GM19351 (cell line): ENCODE measurements around the gene BTBD7.
A peak's percentile ranks its signal among the peaks of the same experiment; 100 is the strongest.
"Not testable (repeated sequence)": the region's sequence is repeated elsewhere in the genome, so short reads cannot be mapped to it uniquely, and the experiment has no call there.

Experiments
- ATAC-seq: cut with Tn5 transposase; IDR thresholded peaks from one replicate; pipeline ENCODE4 v1.9.1; 2021; ENCODE audit warnings: mild to moderate bottlenecking, moderate library complexity; ENCODE audit not compliant: unreplicated experiment

The BTBD7 gene

GRCh38 chr14:93266127-93266526, 66.7 kb downstream of the BTBD7 start:
- no peak for ATAC-seq

GRCh38 chr14:93263416-93263815, 69.4 kb downstream of the BTBD7 start:
- ATAC-seq = no peak

GRCh38 chr14:93262446-93262845, 70.4 kb downstream of the BTBD7 start:
- ATAC-seq = no peak

GRCh38 chr14:93249128-93249831, 83.6 kb downstream of the BTBD7 start:
- ATAC-seq = no peak

GRCh38 chr14:93246534-93246933, 86.3 kb downstream of the BTBD7 start:
- ATAC-seq = no peak

GRCh38 chr14:93245764-93246420, 86.9 kb downstream of the BTBD7 start:
- ATAC-seq = no peak

- no peak for ATAC-seq
Measured at GRCh38 chr14:93240678-93241000, 92.2 kb downstream of the BTBD7 start.

- no peak for ATAC-seq
Measured at GRCh38 chr14:93239869-93240677, 92.8 kb downstream of the BTBD7 start.

GRCh38 chr14:93234798-93235197, 98.0 kb downstream of the BTBD7 start:
- no peak for ATAC-seq

GRCh38 chr14:93233078-93233477, 99.8 kb downstream of the BTBD7 start:
- not testable (repeated sequence) for ATAC-seq

GRCh38 chr14:93232159-93232558, 100.7 kb downstream of the BTBD7 start:
- ATAC-seq = no peak

- ATAC-seq = no peak
Measured at GRCh38 chr14:93231129-93231979, 101.5 kb downstream of the BTBD7 start.

- no peak for ATAC-seq
Measured at GRCh38 chr14:93230539-93230938, 102.3 kb downstream of the BTBD7 start.

GRCh38 chr14:93228550-93228949, 104.3 kb downstream of the BTBD7 start:
- ATAC-seq = no peak

GRCh38 chr14:93223565-93223964, 109.3 kb downstream of the BTBD7 start:
- ATAC-seq = no peak

GRCh38 chr14:93220509-93220908, 112.3 kb downstream of the BTBD7 start:
- ATAC-seq = no peak

GRCh38 chr14:93219103-93219726, 113.6 kb downstream of the BTBD7 start:
- ATAC-seq = peak; percentile 54

GRCh38 chr14:93214598-93214997, 118.2 kb downstream of the BTBD7 start:
- no peak for ATAC-seq

GRCh38 chr14:93212432-93212831, 120.4 kb downstream of the BTBD7 start:
- peak; percentile 75 for ATAC-seq

- peak; percentile 37 for ATAC-seq
Measured at GRCh38 chr14:93207468-93208308, 125.1 kb downstream of the BTBD7 start.
